ENCODE measurements around the gene MOB3A. TPM values are rescaled to one million over a fixed set of nuclear protein-coding genes. Genes with fewer than 3 reads are reported as not detected.

Gene MOB3A
- total RNA-seq, 1 experiment from 2014 or later: 9.7 TPM

DNA sequence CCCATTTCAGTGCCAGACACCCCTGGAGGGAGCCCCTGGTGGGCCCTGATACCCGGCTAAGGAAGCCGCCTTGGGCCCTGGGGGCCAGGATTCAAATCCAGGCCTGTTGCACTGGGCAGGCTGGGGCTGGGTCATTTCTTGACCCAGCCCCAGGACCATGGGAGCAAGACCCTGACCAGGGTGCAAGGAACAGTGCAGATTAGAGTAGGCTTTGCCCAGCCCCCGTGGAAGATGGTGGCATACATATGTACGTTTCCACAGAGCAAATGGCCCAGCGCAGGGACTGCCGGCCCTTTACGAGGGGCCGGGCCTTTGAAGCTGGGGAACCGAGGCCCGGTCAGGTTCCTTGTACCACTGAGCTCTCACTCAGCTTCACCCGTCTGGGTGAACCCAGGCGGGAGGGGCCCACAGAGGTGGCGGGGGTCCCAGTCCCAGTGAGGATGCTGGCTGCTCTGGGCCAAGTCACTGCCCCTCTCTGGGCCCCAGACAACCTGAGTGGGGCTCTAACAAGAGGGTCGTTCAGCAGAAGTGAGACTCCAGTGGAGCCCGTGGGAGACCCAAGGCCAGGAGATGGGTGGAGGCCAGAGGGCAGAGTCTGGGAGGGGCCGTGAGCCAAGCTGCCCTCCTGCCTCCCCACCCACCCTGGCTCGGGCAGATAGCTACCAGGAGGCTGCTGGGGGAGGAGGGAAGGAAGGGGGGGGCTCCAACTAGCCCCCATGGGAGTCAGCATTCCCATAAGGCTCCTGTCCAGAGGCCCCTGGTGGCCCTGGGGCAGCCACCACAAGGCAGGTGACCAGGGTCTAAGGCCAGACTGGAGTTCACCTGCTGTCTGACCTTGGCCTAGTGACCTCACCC, 47.8 kb downstream of the MOB3A start:
- no peaks in the 10 kb centered on the region for H3K27me3 ChIP-seq
- H3K9me3 ChIP-seq: no peaks in the 10 kb centered on the region
- H3K4me3 ChIP-seq: no peak overlapping the region
- no peaks in the 10 kb centered on the region for H3K36me3 ChIP-seq
- DNase-seq: no peak

DNA sequence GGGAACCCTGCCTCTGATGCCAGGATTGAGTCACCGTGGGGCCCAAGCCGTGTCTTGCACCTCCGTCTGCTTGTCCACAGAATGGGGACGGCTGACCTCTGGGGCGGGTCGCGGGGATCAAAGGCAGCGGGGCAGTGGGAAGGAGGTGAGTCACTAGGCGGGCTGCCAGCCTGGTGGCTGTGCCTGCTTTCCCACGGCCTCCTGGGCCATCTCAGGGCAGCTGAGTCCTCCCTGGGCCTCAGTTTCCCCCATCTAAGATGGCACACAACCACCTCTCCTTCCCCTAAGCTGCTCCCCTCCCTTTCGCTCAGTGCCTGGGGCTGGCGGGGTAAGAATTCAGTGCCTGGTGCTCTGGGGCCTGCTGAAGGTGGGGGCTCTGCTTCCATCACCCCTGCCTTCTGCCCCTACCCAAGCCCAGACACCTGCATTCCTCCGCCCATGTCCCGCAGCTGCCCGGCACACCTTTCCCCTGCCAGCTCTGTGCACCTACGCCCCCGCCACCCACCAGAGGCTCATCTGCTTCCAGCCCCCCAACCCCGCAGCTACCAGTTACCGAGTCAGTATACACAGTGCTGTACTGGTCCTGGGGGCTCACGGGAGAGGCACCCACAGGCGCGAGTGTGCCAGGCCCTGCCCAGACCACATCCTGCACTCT, 48.5 kb downstream of the MOB3A start:
- no peaks in the 10 kb centered on the region for H3K9me3 ChIP-seq
- peak; percentile 47 for DNase-seq
- H3K36me3 ChIP-seq: no peaks in the 10 kb centered on the region; the same call in 1 of the 2 replicates
- no peak overlapping the region for H3K4me3 ChIP-seq
- no peaks in the 10 kb centered on the region for H3K27me3 ChIP-seq

DNA sequence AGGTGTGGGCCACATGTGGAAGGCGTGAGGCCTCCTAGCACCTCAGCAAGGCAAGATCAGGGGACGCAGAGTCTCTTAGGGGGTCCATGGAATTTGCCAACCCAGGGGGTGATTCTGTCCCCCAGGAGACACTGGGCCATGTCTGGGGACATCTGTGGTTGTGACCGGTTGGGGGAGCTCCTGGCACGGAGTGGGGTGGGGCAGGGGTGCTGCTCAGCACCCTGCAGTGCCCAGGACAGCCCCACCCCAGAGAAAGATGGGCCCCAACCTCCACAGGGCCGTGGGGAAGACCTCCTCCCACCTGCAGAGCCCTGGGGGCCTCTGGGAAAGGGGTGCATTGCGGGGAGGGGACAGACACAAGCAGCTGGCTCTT, 49.1 kb downstream of the MOB3A start:
- H3K4me3 ChIP-seq: no peak overlapping the region
- no peaks in the 10 kb centered on the region for H3K27me3 ChIP-seq
- H3K36me3 ChIP-seq: no peaks in the 10 kb centered on the region; the same call in 1 of the 2 replicates
- H3K9me3 ChIP-seq: no peaks in the 10 kb centered on the region
- no peak for DNase-seq

DNA sequence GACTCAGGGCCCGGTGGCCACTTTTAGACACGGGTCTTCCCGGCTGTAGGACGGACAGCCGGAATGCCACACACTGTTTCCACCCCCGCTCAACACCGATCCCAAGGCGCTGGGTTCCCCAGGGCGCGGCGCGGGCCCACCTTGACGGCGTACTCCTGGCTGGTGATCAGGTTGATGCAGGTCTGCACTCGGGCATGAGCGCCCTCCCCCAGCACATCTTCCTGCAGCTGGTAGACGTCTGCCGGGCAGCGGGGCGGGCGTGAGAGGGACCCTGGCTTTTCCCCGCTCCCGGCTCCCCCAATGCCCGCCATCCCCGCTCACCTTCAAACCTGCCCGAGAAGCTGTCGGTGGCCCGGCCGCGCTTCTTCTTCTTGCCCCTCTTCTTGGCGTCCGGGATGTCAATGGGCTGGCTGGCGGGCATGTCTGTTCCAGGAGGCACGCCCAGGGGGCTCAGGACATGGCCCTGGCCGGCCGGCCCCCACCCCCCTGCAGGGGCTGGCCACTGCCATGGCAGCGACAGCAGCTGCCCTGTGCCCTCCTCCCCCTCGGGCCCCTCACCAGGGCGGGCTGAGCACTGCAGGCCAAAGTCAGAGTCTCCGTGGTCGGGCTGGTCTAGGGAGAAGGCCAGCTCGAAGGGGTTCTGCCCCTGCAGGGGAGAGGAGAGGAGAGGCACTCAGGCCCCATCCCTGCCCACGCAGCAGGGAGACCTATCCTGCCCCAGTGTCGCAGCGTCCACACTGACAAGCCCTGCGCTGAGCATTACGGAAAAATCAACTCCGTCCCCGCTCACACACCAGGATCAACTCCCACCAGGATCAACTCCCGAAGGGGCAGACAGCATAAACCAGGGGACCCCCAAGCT, 49.8 kb downstream of the MOB3A start:
- H3K4me3 ChIP-seq: no peak overlapping the region
- H3K36me3 ChIP-seq: no peaks in the 10 kb centered on the region; the same call in 1 of the 2 replicates
- H3K9me3 ChIP-seq: no peaks in the 10 kb centered on the region
- DNase-seq: no peak
- H3K27me3 ChIP-seq: no peaks in the 10 kb centered on the region

DNA sequence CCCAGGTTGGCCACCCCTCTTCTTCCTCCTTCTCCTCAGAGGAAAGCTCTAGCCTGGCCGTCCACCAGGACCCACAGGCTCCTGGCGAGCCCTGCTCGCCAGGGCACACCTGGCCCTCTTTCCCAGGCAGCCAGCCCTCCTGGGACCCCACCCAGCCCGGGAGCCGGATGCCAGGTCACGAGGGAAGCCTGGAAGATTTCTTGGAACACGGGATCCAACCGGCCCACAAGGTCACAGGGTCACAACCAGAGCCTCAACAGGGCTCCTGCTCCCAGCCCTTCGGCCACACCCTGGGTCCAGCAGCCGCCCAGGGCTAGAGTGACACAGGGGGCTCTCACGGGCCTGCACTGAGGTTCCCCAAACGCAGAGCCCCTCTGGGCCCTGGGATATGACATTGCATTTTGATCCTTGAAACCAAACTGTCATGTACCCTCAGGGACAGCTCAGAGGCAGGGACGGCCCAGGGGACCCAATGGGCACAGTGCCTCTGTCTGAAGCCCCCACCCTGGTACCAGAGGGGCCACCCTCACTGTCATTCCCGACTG, 50.6 kb downstream of the MOB3A start:
- Histone ChIP-seq H3K9me3 (no peaks in the 10 kb centered on the region), H3K36me3 (no peaks in the 10 kb centered on the region; the same call in 1 of the 2 replicates), H3K27me3 (no peaks in the 10 kb centered on the region), H3K4me3 (no peak overlapping the region)
- no peak for DNase-seq

DNA sequence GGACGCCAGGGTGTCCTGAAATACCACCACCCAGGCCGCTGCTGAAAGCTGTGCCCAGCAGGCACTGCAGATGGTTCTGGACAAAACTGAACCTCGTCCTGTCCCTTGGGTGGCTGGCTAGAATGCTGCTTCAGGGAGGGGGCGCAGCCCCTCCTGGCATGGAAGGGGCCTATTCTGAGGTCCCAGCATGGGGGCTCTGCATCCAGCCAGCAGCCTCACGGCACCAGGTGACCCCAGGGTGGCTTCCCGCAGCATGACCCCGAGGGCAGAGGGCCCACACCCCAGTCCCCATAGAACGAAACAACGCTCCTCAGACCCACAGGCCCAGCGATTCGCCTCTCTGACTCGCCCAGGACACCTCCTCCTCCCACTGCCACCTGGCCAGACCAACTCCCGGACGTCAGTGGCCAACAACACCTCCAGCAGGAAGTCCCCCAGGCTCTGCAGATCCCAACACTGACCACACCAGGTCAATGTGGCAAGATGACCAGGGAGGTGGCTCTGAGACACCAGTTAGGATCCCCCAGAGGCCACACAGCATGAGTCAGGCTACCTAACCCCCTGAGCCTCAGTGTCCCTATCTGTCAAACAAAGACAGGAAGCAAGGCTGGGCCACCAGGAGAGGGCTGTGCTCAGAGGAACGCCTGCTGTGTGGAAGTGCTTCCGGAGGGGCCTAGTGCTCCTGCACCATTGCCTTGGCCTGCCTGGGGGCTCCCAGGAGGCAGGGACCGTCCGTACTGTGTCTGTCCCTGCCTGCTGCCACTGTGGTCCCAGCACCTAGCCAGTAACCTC, 51.2 kb downstream of the MOB3A start:
- H3K9me3 ChIP-seq: no peaks in the 10 kb centered on the region
- H3K4me3 ChIP-seq: no peak overlapping the region
- DNase-seq: no peak
- no peaks in the 10 kb centered on the region for H3K27me3 ChIP-seq
- H3K36me3 ChIP-seq: no peaks in the 10 kb centered on the region; the same call in 1 of the 2 replicates

DNA sequence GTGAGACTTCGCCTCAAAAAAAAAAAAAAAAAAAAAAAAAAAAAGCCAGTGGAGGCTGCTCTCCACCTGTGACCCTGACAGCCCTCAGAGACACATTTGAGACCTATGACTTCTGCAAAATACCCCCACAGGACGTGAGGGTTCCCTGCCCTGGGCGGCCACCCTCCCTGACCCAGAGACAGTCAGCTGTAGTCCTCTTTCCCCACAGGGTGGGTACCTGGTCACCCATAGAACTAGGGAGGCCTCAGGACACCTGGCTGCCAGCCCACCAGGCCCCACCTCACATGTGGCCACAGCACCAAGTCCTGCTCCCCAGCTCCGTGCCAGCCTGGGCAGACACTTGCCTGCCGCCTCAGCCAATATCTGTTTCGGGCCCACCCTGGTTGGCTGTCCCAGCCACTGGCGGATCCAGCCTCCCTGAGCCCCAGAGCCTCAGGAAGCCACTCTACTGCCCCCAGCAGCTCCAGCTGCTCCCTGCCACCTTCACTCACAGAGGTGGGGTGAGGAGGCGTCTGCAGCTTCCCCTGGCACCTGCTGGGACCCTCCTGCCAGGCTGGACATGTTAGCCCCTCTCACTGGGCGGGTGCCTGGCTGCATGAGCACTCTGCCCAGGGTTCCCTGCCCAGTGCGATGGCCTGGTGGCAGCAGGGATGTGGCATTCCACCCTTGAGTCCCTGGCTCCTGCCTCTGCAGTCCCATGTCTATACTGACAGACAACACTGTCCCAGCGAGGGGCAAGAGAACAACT, 52.0 kb downstream of the MOB3A start:
- Histone ChIP-seq H3K27me3 (no peaks in the 10 kb centered on the region), H3K9me3 (no peaks in the 10 kb centered on the region), H3K4me3 (no peak overlapping the region), H3K36me3 (no peaks in the 10 kb centered on the region; the same call in 1 of the 2 replicates)
- no peak for DNase-seq

DNA sequence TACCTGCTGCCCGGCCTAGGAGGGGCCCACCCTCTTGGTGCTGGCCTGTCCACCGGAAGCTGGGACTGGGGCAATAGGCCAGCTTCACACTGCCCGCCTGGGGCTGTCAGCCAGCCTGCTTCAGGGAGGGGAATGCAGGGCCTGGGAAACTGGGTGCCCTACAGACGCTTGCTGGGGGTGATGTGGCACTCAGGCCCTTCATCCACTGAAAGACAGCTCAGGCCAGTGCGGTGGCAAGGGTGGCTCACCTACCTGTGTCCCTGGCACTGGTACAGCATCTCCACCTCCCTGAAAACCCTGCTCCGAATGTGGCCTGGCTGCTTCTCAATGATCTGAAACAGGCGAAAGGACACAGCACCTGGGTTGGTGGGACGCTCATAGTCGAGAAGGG, 52.9 kb downstream of the MOB3A start:
- no peak for DNase-seq
- Histone ChIP-seq H3K27me3 (no peaks in the 10 kb centered on the region), H3K9me3 (no peaks in the 10 kb centered on the region), H3K36me3 (no peaks in the 10 kb centered on the region; the same call in 1 of the 2 replicates), H3K4me3 (no peak overlapping the region)

DNA sequence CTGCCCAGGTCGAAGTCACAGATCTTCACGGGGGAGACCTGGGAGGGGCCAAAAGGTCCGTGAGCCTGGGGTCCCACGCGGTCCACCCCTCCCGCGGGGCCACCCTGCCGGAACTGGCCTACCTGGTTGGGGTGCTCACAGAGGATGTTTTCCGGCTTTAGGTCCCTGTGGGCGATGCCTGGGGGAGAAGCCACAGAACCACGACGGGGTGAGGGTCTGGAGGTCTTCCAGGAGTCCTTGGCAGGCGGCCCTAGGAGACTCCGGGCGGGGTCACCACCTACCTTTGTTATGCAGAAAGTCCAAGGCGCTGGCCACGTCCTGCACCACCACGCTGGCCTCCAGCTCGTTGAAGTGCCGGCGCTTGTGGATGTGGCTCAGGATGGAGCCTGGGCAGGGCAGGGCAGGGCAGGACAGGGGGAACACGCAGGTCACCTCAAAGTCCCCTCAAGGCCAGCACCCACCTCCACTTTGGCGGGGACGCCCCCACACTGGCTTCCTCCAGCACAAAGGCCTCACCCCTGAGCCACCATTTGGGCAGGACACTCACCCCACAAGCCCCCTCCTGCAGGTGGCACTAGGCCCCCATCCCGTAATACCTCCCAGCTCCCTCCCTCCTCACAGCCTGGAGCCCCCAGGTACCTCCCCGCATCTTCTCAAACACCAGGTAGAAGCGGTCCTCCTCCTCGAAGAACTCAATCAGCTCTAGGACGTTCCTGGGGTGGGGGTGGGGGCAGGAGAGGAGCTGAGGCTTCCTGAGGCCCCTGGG, 53.5 kb downstream of the MOB3A start:
- Histone ChIP-seq H3K9me3 (no peaks in the 10 kb centered on the region), H3K4me3 (no peak overlapping the region), H3K27me3 (no peaks in the 10 kb centered on the region), H3K36me3 (no peaks in the 10 kb centered on the region; the same call in 1 of the 2 replicates)
- DNase-seq: no peak

DNA sequence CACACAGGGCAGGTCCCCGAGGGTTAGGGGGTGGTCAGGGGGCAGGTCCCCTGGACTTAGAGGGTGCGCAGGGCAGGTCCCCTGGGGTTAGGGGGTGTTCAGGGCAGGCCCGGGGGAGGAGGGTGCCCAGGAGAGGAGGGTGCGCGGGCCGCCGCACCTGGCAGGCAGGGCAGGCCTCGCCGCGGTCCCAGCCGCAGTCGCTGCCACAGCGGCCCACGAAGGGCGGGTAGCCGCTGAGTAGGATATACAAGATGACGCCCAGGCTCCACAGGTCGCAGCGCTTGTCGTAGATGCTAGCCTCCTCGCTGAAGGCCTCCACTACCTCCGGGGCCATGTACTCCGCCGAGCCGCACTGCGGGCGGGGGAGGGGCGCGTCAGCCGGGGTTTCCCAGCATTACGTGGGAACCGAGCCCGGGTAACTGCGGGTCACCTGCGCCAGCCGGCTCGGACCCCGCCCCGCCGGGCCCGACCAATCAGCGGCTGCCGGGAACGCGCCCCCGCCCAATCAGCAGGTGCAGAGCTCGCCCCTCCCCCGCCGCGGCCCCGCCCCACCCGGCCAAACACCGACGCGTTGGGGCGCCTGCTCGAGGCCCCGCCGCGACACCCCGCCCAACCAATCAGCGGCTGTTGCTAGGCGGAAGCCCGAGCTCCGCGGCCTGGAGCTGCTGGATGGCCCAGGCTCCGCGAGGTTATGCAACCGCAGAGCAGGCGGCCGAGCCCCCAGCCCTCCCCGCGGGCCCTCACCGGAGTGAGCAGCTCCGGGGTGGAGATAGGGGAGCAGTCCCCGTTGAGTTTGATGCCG, 54.2 kb downstream of the MOB3A start:
- Histone ChIP-seq H3K9me3 (no peaks in the 10 kb centered on the region), H3K27me3 (no peaks in the 10 kb centered on the region), H3K4me3 (no peak overlapping the region), H3K36me3 (no peaks in the 10 kb centered on the region; the same call in 1 of the 2 replicates)
- no peak for DNase-seq

DNA sequence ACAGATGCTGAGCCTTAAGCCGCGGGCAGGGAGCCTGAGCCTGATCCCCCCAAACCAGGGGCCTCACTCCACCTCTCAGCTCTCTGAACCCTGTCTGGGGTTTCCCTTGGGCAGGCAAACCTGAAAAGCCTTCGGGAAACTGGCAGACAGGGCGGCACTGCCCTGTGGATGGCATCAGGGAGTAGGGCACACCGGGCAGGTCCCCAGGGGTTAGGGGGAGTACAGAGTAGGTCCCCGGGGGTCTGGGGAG, 54.8 kb downstream of the MOB3A start:
- Histone ChIP-seq H3K9me3 (no peaks in the 10 kb centered on the region), H3K4me3 (no peak overlapping the region), H3K36me3 (no peaks in the 10 kb centered on the region; the same call in 1 of the 2 replicates), H3K27me3 (no peaks in the 10 kb centered on the region)
- DNase-seq: no peak

DNA sequence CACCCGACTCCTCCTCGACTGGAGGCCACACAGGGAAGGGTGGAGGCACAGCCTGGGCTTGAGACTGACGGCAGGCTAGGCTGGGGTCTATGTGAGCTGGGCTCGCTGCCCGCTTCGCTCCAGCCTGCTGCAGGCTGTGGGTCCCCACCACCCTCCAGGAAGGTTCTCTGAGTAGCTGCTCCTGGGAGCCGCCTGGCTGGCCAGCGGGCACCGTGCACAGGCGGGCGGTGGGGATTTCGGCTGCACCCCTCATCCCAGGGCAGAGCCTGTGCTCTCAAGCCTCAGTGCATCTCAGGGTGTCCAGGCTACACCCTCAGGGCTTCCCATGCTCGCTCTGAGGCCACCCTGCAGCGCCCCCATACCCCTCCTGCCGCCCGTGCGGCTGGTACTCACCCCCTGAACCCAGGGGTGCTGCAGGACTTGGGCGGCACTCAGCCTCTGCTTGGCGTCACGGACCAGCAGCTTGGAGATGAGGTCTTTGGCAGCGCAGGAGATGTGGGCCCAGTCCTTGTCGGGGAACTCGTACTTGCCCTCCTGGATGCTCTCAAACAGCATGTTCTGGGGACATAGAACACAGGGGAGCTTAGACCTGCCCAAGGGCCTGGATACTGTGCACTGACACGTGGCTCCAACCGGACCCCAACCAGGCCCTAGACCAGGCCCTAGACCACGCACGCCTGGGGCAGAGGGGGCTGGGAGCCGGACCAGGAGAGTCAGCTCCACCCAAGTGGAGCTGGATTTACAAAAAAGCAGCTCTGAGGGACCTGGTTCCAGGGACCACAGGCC, 55.3 kb downstream of the MOB3A start:
- H3K27me3 ChIP-seq: no peaks in the 10 kb centered on the region

DNA sequence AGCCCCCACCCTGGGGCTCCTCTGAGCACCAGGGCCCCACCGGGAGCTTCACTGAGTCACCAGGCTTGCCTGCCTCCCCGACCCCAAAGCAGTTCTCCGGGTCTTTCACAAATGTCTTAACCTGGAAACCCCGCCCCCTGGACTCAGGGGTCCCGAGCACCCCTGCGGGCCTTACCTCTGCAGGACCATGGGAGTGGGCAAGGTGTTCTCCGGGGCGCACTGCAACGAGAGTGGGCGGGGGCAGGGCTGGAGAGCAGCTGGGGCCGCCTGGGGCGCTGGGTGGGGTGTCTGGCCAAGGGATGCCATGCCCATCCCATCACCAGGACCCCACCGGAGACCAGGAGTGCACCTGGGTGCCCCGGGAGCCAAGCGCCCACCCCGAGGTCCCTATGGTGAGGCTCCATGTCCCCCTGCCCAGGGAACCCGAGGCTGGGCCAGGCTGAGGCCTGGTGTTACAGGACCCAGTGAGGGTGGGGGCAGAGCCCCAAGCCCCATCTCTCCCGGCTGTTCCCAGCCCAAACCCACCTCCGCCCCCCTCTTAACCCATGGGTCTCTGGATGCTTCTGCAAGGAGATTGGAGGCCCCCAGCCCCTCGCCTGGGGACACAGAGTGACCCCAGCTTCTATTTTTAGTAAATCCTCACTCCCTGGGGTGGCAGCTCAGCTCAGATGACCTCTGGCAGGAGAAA, 56.0 kb downstream of the MOB3A start:
- DNase-seq: no peak
- no peaks in the 10 kb centered on the region for H3K9me3 ChIP-seq
- no peaks in the 10 kb centered on the region for H3K27me3 ChIP-seq
- no peak overlapping the region for H3K4me3 ChIP-seq
- no peaks in the 10 kb centered on the region; the same call in 1 of the 2 replicates for H3K36me3 ChIP-seq

More for the DNA sequence above, 55.3 kb downstream of the MOB3A start:
- Histone ChIP-seq H3K4me3 (no peak overlapping the region), H3K36me3 (no peaks in the 10 kb centered on the region; the same call in 1 of the 2 replicates), H3K9me3 (no peaks in the 10 kb centered on the region)
- DNase-seq: no peak

All from MG63 (cell line).